Natural killer cell (primary cell): ENCODE data around the gene NGEF. TPM values are rescaled to one million over a fixed set of nuclear protein-coding genes. Genes with fewer than 3 reads are reported as not detected.

Experiments
- ATAC-seq, 3 donors: fragments of 150-1000 bp in 2 of 3; fragments of 200-7000 bp in 1 of 3; cut with Tn5 transposase; 1 replicate in 1 of 3; 2 replicates in 2 of 3; pipeline ENCODE4 v1.10.0; 2021; ENCODE audit warnings: mild to moderate bottlenecking in 2 of 3, moderate library complexity in 2 of 3
- DNase-seq, 2 donors: peaks; one replicate each; pipeline versions ENCODE4 v3.0.0 to v3.0.0-alpha.2; 2013 to 2021; ENCODE audit warnings: mixed read lengths in 1 of 2
- H3K27ac ChIP-seq: one replicate; pipeline ENCODE4 v1.5.1; 2013; ENCODE audit warnings: mild to moderate bottlenecking, low read length
- H3K27me3 ChIP-seq: one replicate; pipeline ENCODE4 v1.6.1; 2013; ENCODE audit warnings: low read length; ENCODE audit not compliant: control insufficient read depth, insufficient read depth
- H3K36me3 ChIP-seq: one replicate; pipeline ENCODE4 v1.6.1; 2013; ENCODE audit warnings: low read length; ENCODE audit not compliant: control insufficient read depth, insufficient read depth
- H3K4me1 ChIP-seq: one replicate; pipeline ENCODE4 v1.6.1; 2013; ENCODE audit warnings: low read length; ENCODE audit not compliant: control insufficient read depth, insufficient read depth
- H3K4me3 ChIP-seq: one replicate; pipeline ENCODE4 v1.5.1; 2013; ENCODE audit warnings: low read length
- H3K9me3 ChIP-seq: one replicate; pipeline ENCODE4 v1.6.1; 2013; ENCODE audit warnings: low read length; ENCODE audit not compliant: control insufficient read depth, insufficient read depth
- H3K27ac Mint-ChIP-seq, 2 donors: one replicate each; pipeline ENCODE4 v1.8.0; 2022; ENCODE audit warnings: mild to moderate bottlenecking in 2 of 2, mixed read lengths in 2 of 2, moderate library complexity in 1 of 2
- H3K27me3 Mint-ChIP-seq, 2 donors: one replicate each; pipeline ENCODE4 v1.8.0; 2022; ENCODE audit warnings: low read depth in 2 of 2, mixed read lengths in 2 of 2
- H3K36me3 Mint-ChIP-seq: one replicate; pipeline ENCODE4 v1.8.0; 2022; ENCODE audit warnings: mixed read lengths
- H3K4me1 Mint-ChIP-seq, 2 donors: one replicate each; pipeline ENCODE4 v1.8.0; 2022; ENCODE audit warnings: mixed read lengths in 2 of 2
- H3K4me3 Mint-ChIP-seq: one replicate; pipeline ENCODE4 v1.8.0; 2022; ENCODE audit warnings: mild to moderate bottlenecking, moderate library complexity, mixed read lengths
- H3K9me3 Mint-ChIP-seq, 2 donors: one replicate each; pipeline ENCODE4 v1.8.0; 2022; ENCODE audit warnings: mixed read lengths in 2 of 2
- CTCF ChIP-seq: fragments of 200-600 bp; IDR thresholded peaks from one replicate; pipeline ENCODE4 v1.8.0; 2022; ENCODE audit warnings: antibody characterized with exemption
- WGBS: methylation state at CpG from one replicate; pipeline ENCODE4 v1.1.7; 2013; ENCODE audit warnings: missing lambda C conversion rate; ENCODE audit not compliant: insufficient coverage; 5-methylcytosine and 5-hydroxymethylcytosine counted together
- intact Hi-C: fragments of 100-400 bp; cut with micrococcal nuclease; formaldehyde crosslinking; loops from one replicate; pipeline ENCODE4 v1.14.2; 2022
- total RNA-seq, 4 donors: library from RNA; stranded (reverse); fragments of 120-200 nt in 1 of 4; gene quantifications; one replicate each; pipeline versions ENCODE4 v1.2.3 to v1.2.4, GENCODE V29; 2013 to 2022

Gene NGEF
- total RNA-seq, 3 donors from 2014 or later (not counting 1 experiment from before 2014, with no cell fraction given), result not detected

DNA sequence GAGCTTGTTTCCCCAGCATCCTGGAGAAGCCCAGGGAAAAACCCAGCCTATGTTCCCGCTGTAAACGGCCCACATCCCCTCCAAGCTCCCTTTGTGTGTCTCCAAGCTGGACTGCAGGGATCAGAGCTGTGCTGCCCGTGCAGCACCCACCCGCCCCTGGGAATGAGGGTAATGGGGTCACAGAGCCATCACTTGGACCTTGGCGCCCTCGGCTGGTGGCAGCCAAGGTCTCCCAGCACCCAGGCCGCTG is 46.4 kb upstream of the NGEF start:
- intact Hi-C loops, result no loop called here
- Histone ChIP-seq H3K27ac (peak overlapping the region; percentile 93), H3K36me3 (peaks cover 11% of the 10 kb centered on the region), H3K4me3 (peak overlapping the region; percentile 91), H3K4me1 (peaks cover 48% of the 10 kb centered on the region), H3K9me3 (no peaks in the 10 kb centered on the region), H3K27me3 (no peaks in the 10 kb centered on the region)
- Mint-ChIP-seq H3K27ac (peak overlapping the region; percentile 90 to 92), H3K27me3 (no peaks in the 10 kb centered on the region), H3K36me3 (no peaks in the 10 kb centered on the region), H3K4me3 (peak overlapping the region; percentile 89), H3K9me3 (no peaks in the 10 kb centered on the region), H3K4me1 (peaks cover 45 to 57% of the 10 kb centered on the region in 2 donors)
- ATAC-seq (no peak), DNase-seq (no peak)
- no peak for TF ChIP-seq CTCF
- 42% methylated on average over 7 of the region's 7 CpGs for WGBS

GRCh38 chr2:233058717-233059546 is 45.9 kb upstream of the NGEF start:
- Mint-ChIP-seq H3K4me3 (peak overlapping the region; percentile 68), H3K27ac (peak overlapping the region; percentile 90 to 92), H3K27me3 (no peaks in the 10 kb centered on the region), H3K4me1 (peaks cover 46 to 60% of the 10 kb centered on the region in 2 donors), H3K9me3 (no peaks in the 10 kb centered on the region), H3K36me3 (no peaks in the 10 kb centered on the region)
- no peak for TF ChIP-seq CTCF
- Histone ChIP-seq H3K9me3 (no peaks in the 10 kb centered on the region), H3K4me1 (peaks cover 48% of the 10 kb centered on the region), H3K36me3 (peaks cover 6% of the 10 kb centered on the region), H3K4me3 (no peak overlapping the region), H3K27ac (peak overlapping the region; percentile 93), H3K27me3 (no peaks in the 10 kb centered on the region)
- WGBS, result 95% methylated on average over 24 of the region's 24 CpGs
- ATAC-seq, result no peak
- intact Hi-C loops, result no loop called here
- peak in 1 of 2 donors; percentile 12 for DNase-seq

- ATAC-seq, result no peak
Observed at GRCh38 chr2:233056961-233057605, 44.0 kb upstream of the NGEF start.

More at GRCh38 chr2:233056961-233057605, 44.0 kb upstream of the NGEF start:
- intact Hi-C loops, result no loop called here
- peaks cover 31 to 44% of the 10 kb centered on the region in 2 donors for H3K4me1 Mint-ChIP-seq
- H3K27ac Mint-ChIP-seq, result peak overlapping the region in 1 of 2 donors; percentile 14
- no peaks in the 10 kb centered on the region for H3K9me3 ChIP-seq
- no peak overlapping the region for H3K4me3 Mint-ChIP-seq
- H3K36me3 Mint-ChIP-seq, result no peaks in the 10 kb centered on the region
- H3K27me3 Mint-ChIP-seq, result no peaks in the 10 kb centered on the region
- DNase-seq, result no peak
- no peaks in the 10 kb centered on the region for H3K9me3 Mint-ChIP-seq
- WGBS, result 95% methylated on average over 6 of the region's 6 CpGs
- H3K27me3 ChIP-seq, result no peaks in the 10 kb centered on the region
- peaks cover 34% of the 10 kb centered on the region for H3K4me1 ChIP-seq
- H3K4me3 ChIP-seq, result no peak overlapping the region
- no peak overlapping the region for H3K27ac ChIP-seq
- no peak for TF ChIP-seq CTCF
- H3K36me3 ChIP-seq, result peaks cover under 1% of the 10 kb centered on the region
